ENCODE data around the gene ATXN2L.

The ATXN2L gene

DNA sequence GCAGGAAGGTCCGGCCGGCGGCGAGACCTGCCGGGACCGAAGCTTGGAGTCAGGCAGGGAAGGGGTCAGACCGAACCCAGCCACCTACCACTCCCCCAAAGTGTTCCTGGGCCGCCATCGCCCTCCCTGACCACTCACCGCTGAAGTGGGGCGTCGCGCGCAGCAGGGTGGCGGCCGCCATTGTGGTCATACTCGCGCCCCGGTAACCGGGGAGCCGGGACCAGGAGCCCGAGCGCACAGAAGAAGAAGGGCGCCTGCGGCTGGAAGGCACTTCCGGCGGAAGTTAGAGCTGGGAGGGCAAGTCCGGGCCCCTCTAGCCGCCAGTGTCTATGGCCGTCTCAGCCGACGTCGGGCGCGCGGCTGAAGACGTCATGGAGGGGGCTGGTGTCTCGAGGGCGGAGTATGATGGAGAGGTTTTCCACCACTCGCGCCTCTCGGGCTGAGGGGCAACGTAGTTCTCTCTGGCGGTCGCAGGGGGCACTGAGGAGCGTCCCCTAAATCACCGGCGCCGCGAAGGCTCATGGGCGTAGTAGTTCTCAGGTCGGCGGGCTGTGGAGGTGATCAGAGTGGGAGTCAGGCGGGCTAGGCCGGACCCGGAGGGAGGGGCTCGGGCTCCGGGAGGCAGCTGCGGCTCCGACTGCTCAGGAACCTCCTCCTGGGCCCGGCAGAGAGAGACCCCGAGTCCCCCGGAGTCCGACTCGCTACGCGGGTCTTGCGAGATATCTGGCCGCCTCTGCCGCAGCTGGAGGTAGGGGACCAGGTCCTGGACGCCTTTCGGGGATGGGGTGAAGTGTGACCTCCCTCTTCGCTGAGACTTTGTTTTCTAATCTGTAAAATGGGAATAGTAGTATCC lies 23.5 kb downstream of the ATXN2L start, which contains the start of gene TUFM (continued):
- TF ChIP-seq, protein P1, sequence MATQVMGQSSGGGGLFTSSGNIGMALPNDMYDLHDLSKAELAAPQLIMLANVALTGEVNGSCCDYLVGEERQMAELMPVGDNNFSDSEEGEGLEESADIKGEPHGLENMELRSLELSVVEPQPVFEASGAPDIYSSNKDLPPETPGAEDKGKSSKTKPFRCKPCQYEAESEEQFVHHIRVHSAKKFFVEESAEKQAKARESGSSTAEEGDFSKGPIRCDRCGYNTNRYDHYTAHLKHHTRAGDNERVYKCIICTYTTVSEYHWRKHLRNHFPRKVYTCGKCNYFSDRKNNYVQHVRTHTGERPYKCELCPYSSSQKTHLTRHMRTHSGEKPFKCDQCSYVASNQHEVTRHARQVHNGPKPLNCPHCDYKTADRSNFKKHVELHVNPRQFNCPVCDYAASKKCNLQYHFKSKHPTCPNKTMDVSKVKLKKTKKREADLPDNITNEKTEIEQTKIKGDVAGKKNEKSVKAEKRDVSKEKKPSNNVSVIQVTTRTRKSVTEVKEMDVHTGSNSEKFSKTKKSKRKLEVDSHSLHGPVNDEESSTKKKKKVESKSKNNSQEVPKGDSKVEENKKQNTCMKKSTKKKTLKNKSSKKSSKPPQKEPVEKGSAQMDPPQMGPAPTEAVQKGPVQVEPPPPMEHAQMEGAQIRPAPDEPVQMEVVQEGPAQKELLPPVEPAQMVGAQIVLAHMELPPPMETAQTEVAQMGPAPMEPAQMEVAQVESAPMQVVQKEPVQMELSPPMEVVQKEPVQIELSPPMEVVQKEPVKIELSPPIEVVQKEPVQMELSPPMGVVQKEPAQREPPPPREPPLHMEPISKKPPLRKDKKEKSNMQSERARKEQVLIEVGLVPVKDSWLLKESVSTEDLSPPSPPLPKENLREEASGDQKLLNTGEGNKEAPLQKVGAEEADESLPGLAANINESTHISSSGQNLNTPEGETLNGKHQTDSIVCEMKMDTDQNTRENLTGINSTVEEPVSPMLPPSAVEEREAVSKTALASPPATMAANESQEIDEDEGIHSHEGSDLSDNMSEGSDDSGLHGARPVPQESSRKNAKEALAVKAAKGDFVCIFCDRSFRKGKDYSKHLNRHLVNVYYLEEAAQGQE (tag by site-specific recombination; IDR thresholded peaks at IDR 0.05), result no peak; the same call in 1 of the 2 replicates
- peak; percentile 88 for TF ChIP-seq ZNF341 (tag by site-specific recombination; IDR thresholded peaks at IDR 0.05; ENCODE audit: low read depth)
- TF ChIP-seq ZNF169 (tag by site-specific recombination; IDR thresholded peaks at IDR 0.05), result no peak
- TF ChIP-seq ZNF184 (tag by site-specific recombination; IDR thresholded peaks at IDR 0.05), result no peak
- TF ChIP-seq PRDM1 (tag by site-specific recombination; IDR thresholded peaks at IDR 0.05), result no peak
- TF ChIP-seq, protein P2, sequence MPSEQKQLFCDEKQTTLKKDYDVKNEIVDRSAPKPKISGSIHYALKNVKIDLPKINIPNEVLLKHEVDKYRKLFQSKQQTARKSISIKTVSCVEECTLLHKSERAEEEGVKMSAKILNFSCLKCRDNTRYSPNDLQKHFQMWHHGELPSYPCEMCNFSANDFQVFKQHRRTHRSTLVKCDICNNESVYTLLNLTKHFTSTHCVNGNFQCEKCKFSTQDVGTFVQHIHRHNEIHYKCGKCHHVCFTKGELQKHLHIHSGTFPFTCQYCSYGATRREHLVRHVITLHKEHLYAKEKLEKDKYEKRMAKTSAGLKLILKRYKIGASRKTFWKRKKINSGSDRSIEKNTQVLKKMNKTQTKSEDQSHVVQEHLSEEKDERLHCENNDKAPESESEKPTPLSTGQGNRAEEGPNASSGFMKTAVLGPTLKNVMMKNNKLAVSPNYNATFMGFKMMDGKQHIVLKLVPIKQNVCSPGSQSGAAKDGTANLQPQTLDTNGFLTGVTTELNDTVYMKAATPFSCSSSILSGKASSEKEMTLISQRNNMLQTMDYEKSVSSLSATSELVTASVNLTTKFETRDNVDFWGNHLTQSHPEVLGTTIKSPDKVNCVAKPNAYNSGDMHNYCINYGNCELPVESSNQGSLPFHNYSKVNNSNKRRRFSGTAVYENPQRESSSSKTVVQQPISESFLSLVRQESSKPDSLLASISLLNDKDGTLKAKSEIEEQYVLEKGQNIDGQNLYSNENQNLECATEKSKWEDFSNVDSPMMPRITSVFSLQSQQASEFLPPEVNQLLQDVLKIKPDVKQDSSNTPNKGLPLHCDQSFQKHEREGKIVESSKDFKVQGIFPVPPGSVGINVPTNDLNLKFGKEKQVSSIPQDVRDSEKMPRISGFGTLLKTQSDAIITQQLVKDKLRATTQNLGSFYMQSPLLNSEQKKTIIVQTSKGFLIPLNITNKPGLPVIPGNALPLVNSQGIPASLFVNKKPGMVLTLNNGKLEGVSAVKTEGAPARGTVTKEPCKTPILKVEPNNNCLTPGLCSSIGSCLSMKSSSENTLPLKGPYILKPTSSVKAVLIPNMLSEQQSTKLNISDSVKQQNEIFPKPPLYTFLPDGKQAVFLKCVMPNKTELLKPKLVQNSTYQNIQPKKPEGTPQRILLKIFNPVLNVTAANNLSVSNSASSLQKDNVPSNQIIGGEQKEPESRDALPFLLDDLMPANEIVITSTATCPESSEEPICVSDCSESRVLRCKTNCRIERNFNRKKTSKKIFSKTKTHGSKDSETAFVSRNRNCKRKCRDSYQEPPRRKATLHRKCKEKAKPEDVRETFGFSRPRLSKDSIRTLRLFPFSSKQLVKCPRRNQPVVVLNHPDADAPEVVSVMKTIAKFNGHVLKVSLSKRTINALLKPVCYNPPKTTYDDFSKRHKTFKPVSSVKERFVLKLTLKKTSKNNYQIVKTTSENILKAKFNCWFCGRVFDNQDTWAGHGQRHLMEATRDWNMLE (tag by site-specific recombination; conservative IDR thresholded peaks at IDR 0.05; ENCODE audit: low read depth), result peak; percentile 84
- TF ChIP-seq ZNF121 (tag by site-specific recombination; IDR thresholded peaks at IDR 0.05), result 0 out of 2 replicates have a peak, but pooled peaks have one; percentile 35
- TF ChIP-seq, protein P3, sequence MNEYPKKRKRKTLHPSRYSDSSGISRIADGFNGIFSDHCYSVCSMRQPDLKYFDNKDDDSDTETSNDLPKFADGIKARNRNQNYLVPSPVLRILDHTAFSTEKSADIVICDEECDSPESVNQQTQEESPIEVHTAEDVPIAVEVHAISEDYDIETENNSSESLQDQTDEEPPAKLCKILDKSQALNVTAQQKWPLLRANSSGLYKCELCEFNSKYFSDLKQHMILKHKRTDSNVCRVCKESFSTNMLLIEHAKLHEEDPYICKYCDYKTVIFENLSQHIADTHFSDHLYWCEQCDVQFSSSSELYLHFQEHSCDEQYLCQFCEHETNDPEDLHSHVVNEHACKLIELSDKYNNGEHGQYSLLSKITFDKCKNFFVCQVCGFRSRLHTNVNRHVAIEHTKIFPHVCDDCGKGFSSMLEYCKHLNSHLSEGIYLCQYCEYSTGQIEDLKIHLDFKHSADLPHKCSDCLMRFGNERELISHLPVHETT (tag by site-specific recombination; IDR thresholded peaks at IDR 0.05), result peak; percentile 95
- TF ChIP-seq ZNF394 (tag by site-specific recombination; IDR thresholded peaks at IDR 0.05; ENCODE audit: borderline replicate concordance), result peak; percentile 27
- TF ChIP-seq, protein P4, sequence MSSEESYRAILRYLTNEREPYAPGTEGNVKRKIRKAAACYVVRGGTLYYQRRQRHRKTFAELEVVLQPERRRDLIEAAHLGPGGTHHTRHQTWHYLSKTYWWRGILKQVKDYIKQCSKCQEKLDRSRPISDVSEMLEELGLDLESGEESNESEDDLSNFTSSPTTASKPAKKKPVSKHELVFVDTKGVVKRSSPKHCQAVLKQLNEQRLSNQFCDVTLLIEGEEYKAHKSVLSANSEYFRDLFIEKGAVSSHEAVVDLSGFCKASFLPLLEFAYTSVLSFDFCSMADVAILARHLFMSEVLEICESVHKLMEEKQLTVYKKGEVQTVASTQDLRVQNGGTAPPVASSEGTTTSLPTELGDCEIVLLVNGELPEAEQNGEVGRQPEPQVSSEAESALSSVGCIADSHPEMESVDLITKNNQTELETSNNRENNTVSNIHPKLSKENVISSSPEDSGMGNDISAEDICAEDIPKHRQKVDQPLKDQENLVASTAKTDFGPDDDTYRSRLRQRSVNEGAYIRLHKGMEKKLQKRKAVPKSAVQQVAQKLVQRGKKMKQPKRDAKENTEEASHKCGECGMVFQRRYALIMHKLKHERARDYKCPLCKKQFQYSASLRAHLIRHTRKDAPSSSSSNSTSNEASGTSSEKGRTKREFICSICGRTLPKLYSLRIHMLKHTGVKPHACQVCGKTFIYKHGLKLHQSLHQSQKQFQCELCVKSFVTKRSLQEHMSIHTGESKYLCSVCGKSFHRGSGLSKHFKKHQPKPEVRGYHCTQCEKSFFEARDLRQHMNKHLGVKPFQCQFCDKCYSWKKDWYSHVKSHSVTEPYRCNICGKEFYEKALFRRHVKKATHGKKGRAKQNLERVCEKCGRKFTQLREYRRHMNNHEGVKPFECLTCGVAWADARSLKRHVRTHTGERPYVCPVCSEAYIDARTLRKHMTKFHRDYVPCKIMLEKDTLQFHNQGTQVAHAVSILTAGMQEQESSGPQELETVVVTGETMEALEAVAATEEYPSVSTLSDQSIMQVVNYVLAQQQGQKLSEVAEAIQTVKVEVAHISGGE (tag by site-specific recombination; conservative IDR thresholded peaks at IDR 0.05; ENCODE audit: low read depth), result peak; percentile 98
- TF ChIP-seq ZNF76 (tag by site-specific recombination; IDR thresholded peaks at IDR 0.05; ENCODE audit: borderline replicate concordance, low read depth), result peak; percentile 94
- TF ChIP-seq ZNF404 (tag by site-specific recombination; IDR thresholded peaks at IDR 0.05), result no peak
- peak; percentile 96 for TF ChIP-seq SP2 (tag by site-specific recombination; IDR thresholded peaks at IDR 0.05)
- no peak for TF ChIP-seq ZNF155 (tag by site-specific recombination; IDR thresholded peaks at IDR 0.05)
- peak; percentile 63 for TF ChIP-seq ZFHX2 (tag by site-specific recombination; conservative IDR thresholded peaks at IDR 0.05)
- peak; percentile 97 for TF ChIP-seq ZBTB8A (tag by site-specific recombination; IDR thresholded peaks at IDR 0.05)
- TF ChIP-seq ZNF670 (tag by site-specific recombination; IDR thresholded peaks at IDR 0.05; ENCODE audit: low read depth), result no peak
- TF ChIP-seq ZNF214 (tag by site-specific recombination; IDR thresholded peaks at IDR 0.05; ENCODE audit: borderline replicate concordance), result no peak
- TF ChIP-seq KLF10 (tag by site-specific recombination; IDR thresholded peaks at IDR 0.05), result peak; percentile 94
- no peak for TF ChIP-seq ZNF548 (tag by site-specific recombination; IDR thresholded peaks at IDR 0.05)
- no peak for TF ChIP-seq ZNF239 (tag by site-specific recombination; IDR thresholded peaks at IDR 0.05)
- peak; percentile 88 for TF ChIP-seq ZBTB7A (tag by site-specific recombination; IDR thresholded peaks at IDR 0.05; ENCODE audit: low read depth)
- TF ChIP-seq EGR2 (tag by site-specific recombination; IDR thresholded peaks at IDR 0.05; ENCODE audit: low read depth), result peak; percentile 68
